GM23338 (cell line): Measurements from ENCODE around the gene SMPD4.
"Not testable (repeated sequence)": the region's sequence is repeated elsewhere in the genome, so short reads cannot be mapped to it uniquely, and the experiment has no call there.

Source experiments
- CREB1 ChIP-seq: fragments of 250-450 bp; sonication (Bioruptor Pico); IDR thresholded peaks from 2 replicates; pipeline ENCODE4 v1.5.0; 2020; ENCODE audit warnings: low read depth, mild to moderate bottlenecking, moderate library complexity
- CTCF ChIP-seq, 2 experiments: fragments of 200-600 bp in 1 of 2; sonication (generic) in 1 of 2; conservative IDR thresholded peaks; 2 replicates each; pipeline versions ENCODE4 v1.5.1 to v1.6.1; 2016 to 2017; ENCODE audit warnings: antibody characterized with exemption in 2 of 2, low read depth in 2 of 2, mild to moderate bottlenecking in 2 of 2, moderate library complexity in 1 of 2
- EZH2 ChIP-seq: fragments of 200-600 bp; sonication (generic); IDR thresholded peaks from one replicate; pipeline ENCODE4 v1.8.0; 2017; ENCODE audit warnings: antibody characterized with exemption, mild to moderate bottlenecking, low read depth; ENCODE audit not compliant: unreplicated experiment
- EZH2phosphoT487 ChIP-seq: fragments of 200-600 bp; sonication (generic); IDR thresholded peaks from one replicate; pipeline ENCODE4 v1.8.1; 2018; ENCODE audit warnings: antibody characterized with exemption; ENCODE audit not compliant: unreplicated experiment
- JUNB ChIP-seq: IDR thresholded peaks from one replicate; pipeline ENCODE4 v1.6.1; 2016; ENCODE audit warnings: antibody characterized with exemption; ENCODE audit not compliant: unreplicated experiment
- NANOG ChIP-seq: IDR thresholded peaks from 2 replicates; pipeline ENCODE4 v1.6.1; 2016; ENCODE audit warnings: antibody characterized with exemption, borderline replicate concordance
- POLR2AphosphoS5 ChIP-seq: IDR thresholded peaks from 2 replicates; pipeline ENCODE4 v1.6.1; 2016; ENCODE audit warnings: antibody characterized with exemption, low read depth
- REST ChIP-seq: IDR thresholded peaks from one replicate; pipeline ENCODE4 v1.6.1; 2018; ENCODE audit warnings: antibody characterized with exemption; ENCODE audit not compliant: unreplicated experiment
- ZNF114 ChIP-seq: fragments of 250-450 bp; sonication (Bioruptor Pico); IDR thresholded peaks from 2 replicates; pipeline ENCODE4 v1.5.0; 2020; ENCODE audit warnings: mild to moderate bottlenecking, moderate library complexity
- ZNF331 ChIP-seq: fragments of 250-450 bp; sonication (Bioruptor Pico); IDR thresholded peaks from 2 replicates; pipeline ENCODE4 v1.5.0; 2020; ENCODE audit warnings: low read depth, mild to moderate bottlenecking, moderate library complexity

- TF ChIP-seq CTCF (conservative IDR thresholded peaks at IDR 0.05; ENCODE audit: low read depth in 2 of 2); EZH2phosphoT487; EZH2; POLR2AphosphoS5; NANOG; REST; JUNB; ZNF331 (CRISPR knock-in tag); CREB1; ZNF114: not testable (repeated sequence)
Observed at GRCh38 chr2:130207051-130207450, 25.6 kb upstream of the SMPD4 start.
